HEK293 (cell line): Measurements from ENCODE around the gene DNTTIP2.

Source experiments
- CTCF ChIA-PET: fragments of 350-600 bp; formaldehyde crosslinking; extraction: SDS; loops from one replicate; lab custom pipeline; 2021; ENCODE audit warnings: antibody characterized with exemption; lab: Yijun Ruan, JAX
- POLR2A ChIA-PET: fragments of 300-600 bp; formaldehyde crosslinking; extraction: SDS; loops from one replicate; lab custom pipeline; 2020; ENCODE audit warnings: antibody characterized with exemption, inconsistent platforms; lab: Yijun Ruan, JAX
- H3K27ac ChIP-seq: fragments of 200-500 bp; sonication (Bioruptor generic); 2 replicates; pipeline ENCODE4 v1.5.1; 2014; ENCODE audit warnings: low read depth, low read length, control low read depth, inconsistent platforms; ENCODE audit errors: extremely low read depth
- H3K36me3 ChIP-seq, 2 experiments: fragments of 200-500 bp in 1 of 2; sonication (Bioruptor generic) in 1 of 2; 1 replicate in 1 of 2; 2 replicates in 1 of 2; pipeline ENCODE4 v1.5.1; 2014 to 2017; ENCODE audit warnings: inconsistent platforms in 2 of 2, low read length in 2 of 2; ENCODE audit not compliant: control insufficient read depth in 2 of 2, insufficient read depth in 1 of 2
- H3K4me1 ChIP-seq: fragments of 200-500 bp; sonication (Bioruptor generic); 2 replicates; pipeline ENCODE4 v1.5.1; 2014; ENCODE audit warnings: mild to moderate bottlenecking, low read length, inconsistent platforms; ENCODE audit not compliant: control insufficient read depth, insufficient read depth
- H3K4me3 ChIP-seq: 2 replicates; pipeline ENCODE4 v1.5.1; 2011; ENCODE audit warnings: low read depth, mild to moderate bottlenecking, control low read depth, low read length, moderate library complexity
- H3K9me3 ChIP-seq: fragments of 200-500 bp; sonication (Bioruptor generic); 2 replicates; pipeline ENCODE4 v1.5.1; 2014; ENCODE audit warnings: low read depth, low read length, inconsistent platforms; ENCODE audit not compliant: control insufficient read depth, insufficient read depth
- BCL11A ChIP-seq: fragments of 450-650 bp; formaldehyde crosslinking; IDR thresholded peaks from 2 replicates; pipeline ENCODE4 v1.5.1; 2016; ENCODE audit warnings: low read depth, missing biosample characterization, missing genetic modification characterization
- GLIS2 ChIP-seq: fragments of 450-650 bp; formaldehyde crosslinking; IDR thresholded peaks from 2 replicates; pipeline ENCODE4 v1.5.1; 2016; ENCODE audit warnings: missing biosample characterization, missing genetic modification characterization
- IKZF3 ChIP-seq: fragments of 450-650 bp; IDR thresholded peaks from 2 replicates; pipeline ENCODE4 v1.5.0; 2018; ENCODE audit warnings: missing biosample characterization, mild to moderate bottlenecking, missing genetic modification characterization, moderate library complexity
- KLF1 ChIP-seq: fragments of 450-650 bp; formaldehyde crosslinking; IDR thresholded peaks from 2 replicates; pipeline ENCODE4 v1.5.1; 2016; ENCODE audit warnings: missing biosample characterization, missing genetic modification characterization
- KLF8 ChIP-seq: fragments of 450-650 bp; formaldehyde crosslinking; IDR thresholded peaks from 2 replicates; pipeline ENCODE4 v1.5.1; 2016; ENCODE audit warnings: missing biosample characterization, missing genetic modification characterization
- MEIS1 ChIP-seq: sonication (generic); formaldehyde crosslinking; IDR thresholded peaks from 2 replicates; pipeline ENCODE4 v1.8.1; 2022; ENCODE audit warnings: missing genetic modification reagents, mild to moderate bottlenecking, borderline replicate concordance
- PRDM1 ChIP-seq: fragments of 450-650 bp; formaldehyde crosslinking; IDR thresholded peaks from 2 replicates; pipeline ENCODE4; 2016; ENCODE audit warnings: missing biosample characterization, missing genetic modification characterization
- SCRT2 ChIP-seq: fragments of 450-650 bp; formaldehyde crosslinking; IDR thresholded peaks from 2 replicates; pipeline ENCODE4 v1.5.1; 2016; ENCODE audit warnings: missing biosample characterization, missing genetic modification characterization
- SP2 ChIP-seq: fragments of 450-650 bp; formaldehyde crosslinking; IDR thresholded peaks from 2 replicates; pipeline ENCODE4 v1.5.1; 2016; ENCODE audit warnings: missing biosample characterization, missing genetic modification characterization
- SP3 ChIP-seq: fragments of 450-650 bp; formaldehyde crosslinking; IDR thresholded peaks from 2 replicates; pipeline ENCODE4 v1.5.1; 2016; ENCODE audit warnings: missing biosample characterization, missing genetic modification characterization
- ZEB2 ChIP-seq: fragments of 450-650 bp; formaldehyde crosslinking; IDR thresholded peaks from 2 replicates; pipeline ENCODE4 v1.5.1; 2016; ENCODE audit warnings: missing biosample characterization, missing genetic modification characterization
- ZFP37 ChIP-seq: fragments of 450-650 bp; formaldehyde crosslinking; IDR thresholded peaks from 2 replicates; pipeline ENCODE4 v1.5.1; 2016; ENCODE audit warnings: missing biosample characterization, missing genetic modification characterization
- ZFP69B ChIP-seq: fragments of 450-650 bp; formaldehyde crosslinking; IDR thresholded peaks from 2 replicates; pipeline ENCODE4 v1.5.1; 2016; ENCODE audit warnings: missing biosample characterization, missing genetic modification characterization
- ZNF133 ChIP-seq: fragments of 450-650 bp; formaldehyde crosslinking; IDR thresholded peaks from 2 replicates; pipeline ENCODE4 v1.5.1; 2016; ENCODE audit warnings: missing biosample characterization, missing genetic modification characterization
- ZNF138 ChIP-seq: fragments of 450-650 bp; formaldehyde crosslinking; IDR thresholded peaks from 2 replicates; pipeline ENCODE4 v1.5.1; 2016; ENCODE audit warnings: missing biosample characterization, missing genetic modification characterization, borderline replicate concordance
- ZNF2 ChIP-seq: fragments of 450-650 bp; formaldehyde crosslinking; IDR thresholded peaks from 2 replicates; pipeline ENCODE4 v1.5.1; 2016; ENCODE audit warnings: missing biosample characterization, missing genetic modification characterization
- ZNF548 ChIP-seq: fragments of 450-650 bp; formaldehyde crosslinking; IDR thresholded peaks from 2 replicates; pipeline ENCODE4 v1.5.1; 2016; ENCODE audit warnings: missing biosample characterization, missing genetic modification characterization
- ZNF549 ChIP-seq: fragments of 450-650 bp; IDR thresholded peaks from 2 replicates; pipeline ENCODE4 v1.5.1; 2018; ENCODE audit warnings: missing biosample characterization, missing genetic modification characterization, mild to moderate bottlenecking, inconsistent platforms, moderate library complexity
- ZNF561 ChIP-seq: fragments of 450-650 bp; IDR thresholded peaks from 2 replicates; pipeline ENCODE4 v1.5.1; 2018; ENCODE audit warnings: missing biosample characterization, missing genetic modification characterization, borderline replicate concordance
- ZNF600 ChIP-seq: fragments of 450-650 bp; formaldehyde crosslinking; IDR thresholded peaks from 2 replicates; pipeline ENCODE4 v1.5.1; 2016; ENCODE audit warnings: missing biosample characterization, missing genetic modification characterization
- ZNF645 ChIP-seq: fragments of 450-650 bp; formaldehyde crosslinking; IDR thresholded peaks from 2 replicates; pipeline ENCODE4; 2016; ENCODE audit warnings: missing biosample characterization, missing genetic modification characterization
- ZNF776 ChIP-seq: fragments of 450-650 bp; formaldehyde crosslinking; IDR thresholded peaks from 2 replicates; pipeline ENCODE4 v1.5.0; 2017; ENCODE audit warnings: missing biosample characterization, missing genetic modification characterization, borderline replicate concordance
- TF ChIP-seq, protein P1 (sequence below): fragments of 450-650 bp; formaldehyde crosslinking; IDR thresholded peaks from 2 replicates; pipeline ENCODE4 v1.5.1; 2016; ENCODE audit warnings: missing biosample characterization, missing genetic modification characterization
- TF ChIP-seq, protein P2 (sequence below): fragments of 450-650 bp; formaldehyde crosslinking; IDR thresholded peaks from 2 replicates; pipeline ENCODE4 v1.5.1; 2016; ENCODE audit warnings: missing biosample characterization, missing genetic modification characterization
- TF ChIP-seq, protein P3 (sequence below): fragments of 450-650 bp; IDR thresholded peaks from 2 replicates; pipeline ENCODE4 v1.5.1; 2018; ENCODE audit warnings: missing biosample characterization, missing genetic modification characterization
- TF ChIP-seq, protein P4 (sequence below): fragments of 450-650 bp; formaldehyde crosslinking; IDR thresholded peaks from 2 replicates; pipeline ENCODE4 v1.5.1; 2016; ENCODE audit warnings: missing biosample characterization, missing genetic modification characterization
- TF ChIP-seq, protein P5 (sequence below): fragments of 450-650 bp; formaldehyde crosslinking; IDR thresholded peaks from 2 replicates; pipeline ENCODE4 v1.5.1; 2016; ENCODE audit warnings: missing biosample characterization, missing genetic modification characterization

Gene DNTTIP2

GRCh38 chr1:93846206-93846991 lies 32.6 kb downstream of the DNTTIP2 start:
- ChIA-PET POLR2A (interaction anchor here (0.9 to 1.6 kb wide), 14 partner anchors 12 to 768 kb away, joined by 3 to 8 read pairs (median 3); partner anchors contain the start of genes DNTTIP2, DR1, FNBP1L and MTF2), CTCF (interaction anchor here (0.6 to 7.9 kb wide), 12 partner anchors 30 to 542 kb away, joined by 3 to 120 read pairs (median 4); no protein-coding TSS in a partner anchor)
- Histone ChIP-seq H3K9me3 (no peaks in the 10 kb centered on the region), H3K36me3 (no peaks in the 10 kb centered on the region), H3K4me1 (peaks cover 3% of the 10 kb centered on the region; the same call in 1 of the 2 replicates), H3K4me3 (peak overlapping the region; percentile 88), H3K27ac (peak overlapping the region; percentile 91)
- 0 out of 2 replicates have a peak, but pooled peaks have one; percentile 15 for TF ChIP-seq ZNF2 (tag by site-specific recombination)
- no peak for TF ChIP-seq PRDM1 (tag by site-specific recombination)
- 0 out of 2 replicates have a peak, but pooled peaks have one; percentile 17 for TF ChIP-seq ZFP37
- TF ChIP-seq, protein P1, sequence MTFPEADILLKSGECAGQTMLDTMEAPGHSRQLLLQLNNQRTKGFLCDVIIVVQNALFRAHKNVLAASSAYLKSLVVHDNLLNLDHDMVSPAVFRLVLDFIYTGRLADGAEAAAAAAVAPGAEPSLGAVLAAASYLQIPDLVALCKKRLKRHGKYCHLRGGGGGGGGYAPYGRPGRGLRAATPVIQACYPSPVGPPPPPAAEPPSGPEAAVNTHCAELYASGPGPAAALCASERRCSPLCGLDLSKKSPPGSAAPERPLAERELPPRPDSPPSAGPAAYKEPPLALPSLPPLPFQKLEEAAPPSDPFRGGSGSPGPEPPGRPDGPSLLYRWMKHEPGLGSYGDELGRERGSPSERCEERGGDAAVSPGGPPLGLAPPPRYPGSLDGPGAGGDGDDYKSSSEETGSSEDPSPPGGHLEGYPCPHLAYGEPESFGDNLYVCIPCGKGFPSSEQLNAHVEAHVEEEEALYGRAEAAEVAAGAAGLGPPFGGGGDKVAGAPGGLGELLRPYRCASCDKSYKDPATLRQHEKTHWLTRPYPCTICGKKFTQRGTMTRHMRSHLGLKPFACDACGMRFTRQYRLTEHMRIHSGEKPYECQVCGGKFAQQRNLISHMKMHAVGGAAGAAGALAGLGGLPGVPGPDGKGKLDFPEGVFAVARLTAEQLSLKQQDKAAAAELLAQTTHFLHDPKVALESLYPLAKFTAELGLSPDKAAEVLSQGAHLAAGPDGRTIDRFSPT = peak; percentile 58
- TF ChIP-seq ZNF776 (tag by site-specific recombination) = no peak
- no peak for TF ChIP-seq IKZF3 (tag by site-specific recombination)
- peak; percentile 22; the same call in 1 of the 2 replicates for TF ChIP-seq GLIS2 (tag by site-specific recombination)
- TF ChIP-seq ZNF548 (tag by site-specific recombination) = no peak
- no peak for TF ChIP-seq SCRT2 (tag by site-specific recombination)
- TF ChIP-seq BCL11A (tag by site-specific recombination) = no peak
- TF ChIP-seq SP3 (tag by site-specific recombination) = peak; percentile 66
- no peak for TF ChIP-seq ZFP69B (tag by site-specific recombination)
- TF ChIP-seq, protein P2, sequence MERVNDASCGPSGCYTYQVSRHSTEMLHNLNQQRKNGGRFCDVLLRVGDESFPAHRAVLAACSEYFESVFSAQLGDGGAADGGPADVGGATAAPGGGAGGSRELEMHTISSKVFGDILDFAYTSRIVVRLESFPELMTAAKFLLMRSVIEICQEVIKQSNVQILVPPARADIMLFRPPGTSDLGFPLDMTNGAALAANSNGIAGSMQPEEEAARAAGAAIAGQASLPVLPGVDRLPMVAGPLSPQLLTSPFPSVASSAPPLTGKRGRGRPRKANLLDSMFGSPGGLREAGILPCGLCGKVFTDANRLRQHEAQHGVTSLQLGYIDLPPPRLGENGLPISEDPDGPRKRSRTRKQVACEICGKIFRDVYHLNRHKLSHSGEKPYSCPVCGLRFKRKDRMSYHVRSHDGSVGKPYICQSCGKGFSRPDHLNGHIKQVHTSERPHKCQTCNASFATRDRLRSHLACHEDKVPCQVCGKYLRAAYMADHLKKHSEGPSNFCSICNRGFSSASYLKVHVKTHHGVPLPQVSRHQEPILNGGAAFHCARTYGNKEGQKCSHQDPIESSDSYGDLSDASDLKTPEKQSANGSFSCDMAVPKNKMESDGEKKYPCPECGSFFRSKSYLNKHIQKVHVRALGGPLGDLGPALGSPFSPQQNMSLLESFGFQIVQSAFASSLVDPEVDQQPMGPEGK = peak; percentile 93
- peak; percentile 83; the same call in 1 of the 2 replicates for TF ChIP-seq ZEB2 (tag by site-specific recombination)
- TF ChIP-seq, protein P3, sequence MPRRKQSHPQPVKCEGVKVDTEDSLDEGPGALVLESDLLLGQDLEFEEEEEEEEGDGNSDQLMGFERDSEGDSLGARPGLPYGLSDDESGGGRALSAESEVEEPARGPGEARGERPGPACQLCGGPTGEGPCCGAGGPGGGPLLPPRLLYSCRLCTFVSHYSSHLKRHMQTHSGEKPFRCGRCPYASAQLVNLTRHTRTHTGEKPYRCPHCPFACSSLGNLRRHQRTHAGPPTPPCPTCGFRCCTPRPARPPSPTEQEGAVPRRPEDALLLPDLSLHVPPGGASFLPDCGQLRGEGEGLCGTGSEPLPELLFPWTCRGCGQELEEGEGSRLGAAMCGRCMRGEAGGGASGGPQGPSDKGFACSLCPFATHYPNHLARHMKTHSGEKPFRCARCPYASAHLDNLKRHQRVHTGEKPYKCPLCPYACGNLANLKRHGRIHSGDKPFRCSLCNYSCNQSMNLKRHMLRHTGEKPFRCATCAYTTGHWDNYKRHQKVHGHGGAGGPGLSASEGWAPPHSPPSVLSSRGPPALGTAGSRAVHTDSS (tag by site-specific recombination) = 0 out of 2 replicates have a peak, but pooled peaks have one; percentile 37
- no peak for TF ChIP-seq ZNF645 (tag by site-specific recombination)
- no peak for TF ChIP-seq ZNF138
- peak; percentile 78 for TF ChIP-seq KLF1 (tag by site-specific recombination)
- peak; percentile 54; the same call in 1 of the 2 replicates for TF ChIP-seq ZNF561 (tag by site-specific recombination)
- TF ChIP-seq MEIS1 (CRISPR knock-in tag) = no peak
- TF ChIP-seq, protein P4, sequence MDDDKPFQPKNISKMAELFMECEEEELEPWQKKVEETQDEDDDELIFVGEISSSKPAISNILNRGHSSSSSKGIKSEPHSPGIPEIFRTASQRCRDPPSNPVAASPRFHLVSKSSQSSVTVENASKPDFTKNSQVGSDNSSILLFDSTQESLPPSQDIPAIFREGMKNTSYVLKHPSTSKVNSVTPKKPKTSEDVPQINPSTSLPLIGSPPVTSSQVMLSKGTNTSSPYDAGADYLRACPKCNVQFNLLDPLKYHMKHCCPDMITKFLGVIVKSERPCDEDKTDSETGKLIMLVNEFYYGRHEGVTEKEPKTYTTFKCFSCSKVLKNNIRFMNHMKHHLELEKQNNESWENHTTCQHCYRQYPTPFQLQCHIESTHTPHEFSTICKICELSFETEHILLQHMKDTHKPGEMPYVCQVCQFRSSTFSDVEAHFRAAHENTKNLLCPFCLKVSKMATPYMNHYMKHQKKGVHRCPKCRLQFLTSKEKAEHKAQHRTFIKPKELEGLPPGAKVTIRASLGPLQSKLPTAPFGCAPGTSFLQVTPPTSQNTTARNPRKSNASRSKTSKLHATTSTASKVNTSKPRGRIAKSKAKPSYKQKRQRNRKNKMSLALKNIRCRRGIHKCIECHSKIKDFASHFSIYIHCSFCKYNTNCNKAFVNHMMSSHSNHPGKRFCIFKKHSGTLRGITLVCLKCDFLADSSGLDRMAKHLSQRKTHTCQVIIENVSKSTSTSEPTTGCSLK = no peak
- peak; percentile 73 for TF ChIP-seq SP2 (tag by site-specific recombination)
- TF ChIP-seq KLF8 = peak; percentile 92
- peak; percentile 2; the same call in 1 of the 2 replicates for TF ChIP-seq ZNF600 (tag by site-specific recombination)
- TF ChIP-seq, protein P5, sequence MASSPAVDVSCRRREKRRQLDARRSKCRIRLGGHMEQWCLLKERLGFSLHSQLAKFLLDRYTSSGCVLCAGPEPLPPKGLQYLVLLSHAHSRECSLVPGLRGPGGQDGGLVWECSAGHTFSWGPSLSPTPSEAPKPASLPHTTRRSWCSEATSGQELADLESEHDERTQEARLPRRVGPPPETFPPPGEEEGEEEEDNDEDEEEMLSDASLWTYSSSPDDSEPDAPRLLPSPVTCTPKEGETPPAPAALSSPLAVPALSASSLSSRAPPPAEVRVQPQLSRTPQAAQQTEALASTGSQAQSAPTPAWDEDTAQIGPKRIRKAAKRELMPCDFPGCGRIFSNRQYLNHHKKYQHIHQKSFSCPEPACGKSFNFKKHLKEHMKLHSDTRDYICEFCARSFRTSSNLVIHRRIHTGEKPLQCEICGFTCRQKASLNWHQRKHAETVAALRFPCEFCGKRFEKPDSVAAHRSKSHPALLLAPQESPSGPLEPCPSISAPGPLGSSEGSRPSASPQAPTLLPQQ = 0 out of 2 replicates have a peak, but pooled peaks have one; percentile 19
- TF ChIP-seq ZNF549 (tag by site-specific recombination) = no peak
- TF ChIP-seq ZNF133 (tag by site-specific recombination) = no peak
